Stimulated activated CD4-positive, alpha-beta T cell treated with anti-CD3 and anti-CD28 coated beads, Interleukin-4, amount 100 ng/mL, for 1 hour (primary cell): ENCODE measurements around the gene MTHFR.

ENCODE experiments used
- DNase-seq: peaks from one replicate; pipeline ENCODE4 v3.0.0-alpha.2; 2020

The MTHFR gene

DNA sequence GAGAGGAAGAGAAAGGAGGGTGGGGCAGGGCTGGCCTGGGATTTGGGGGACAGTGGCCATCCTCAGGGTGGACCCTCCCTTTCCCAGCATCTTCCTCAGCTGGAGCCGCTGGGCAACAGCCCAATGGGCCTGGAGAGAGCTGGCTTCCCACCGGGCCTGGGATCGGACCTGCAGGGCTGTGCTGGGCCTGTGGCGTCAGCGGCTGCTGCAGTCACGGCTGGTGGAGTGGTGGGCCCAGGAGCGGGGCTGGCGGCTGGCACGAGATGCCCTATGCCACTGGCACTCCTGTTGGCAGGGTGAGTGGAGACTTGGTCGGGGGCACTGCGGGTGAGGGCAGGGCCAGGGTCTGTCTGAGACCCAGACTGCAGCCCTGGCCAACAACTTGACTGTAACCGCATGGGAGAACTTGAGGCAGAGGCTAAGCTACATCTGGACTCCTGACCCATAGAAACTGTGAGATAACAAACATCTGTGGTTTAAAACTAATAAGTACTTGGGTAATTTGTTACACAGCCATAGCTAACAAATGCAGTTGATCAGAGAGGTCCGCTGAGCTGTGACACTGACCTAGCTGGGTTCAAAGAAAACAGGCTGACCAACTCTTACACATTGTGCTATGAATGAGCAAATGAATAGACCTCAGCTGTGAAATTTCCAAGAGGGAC lies 25.9 kb downstream of the MTHFR start:
- no peak for DNase-seq

GRCh38 chr1:11778844-11779623 lies 26.7 kb downstream of the MTHFR start:
- no peak for DNase-seq

DNA sequence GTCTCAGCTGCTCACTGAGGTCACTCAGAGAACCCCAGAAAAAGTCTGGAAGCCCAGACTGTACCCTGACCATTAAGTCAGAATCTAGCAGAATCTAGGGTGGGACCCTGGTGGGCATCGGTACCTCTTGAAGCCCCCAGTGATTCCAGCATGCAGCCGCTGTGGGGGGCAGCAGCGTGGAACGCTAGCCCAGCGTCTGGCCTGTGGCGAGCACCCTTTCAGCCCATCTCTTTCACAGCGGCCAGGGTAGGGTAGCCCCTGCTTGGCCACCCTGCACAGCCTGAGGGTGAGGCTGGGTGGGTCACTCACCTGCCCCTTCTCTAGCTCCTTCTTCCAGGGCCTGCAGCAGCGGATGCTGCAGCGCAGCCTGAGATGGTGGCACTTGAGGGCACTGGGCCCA lies 27.4 kb downstream of the MTHFR start:
- DNase-seq, result no peak

DNA sequence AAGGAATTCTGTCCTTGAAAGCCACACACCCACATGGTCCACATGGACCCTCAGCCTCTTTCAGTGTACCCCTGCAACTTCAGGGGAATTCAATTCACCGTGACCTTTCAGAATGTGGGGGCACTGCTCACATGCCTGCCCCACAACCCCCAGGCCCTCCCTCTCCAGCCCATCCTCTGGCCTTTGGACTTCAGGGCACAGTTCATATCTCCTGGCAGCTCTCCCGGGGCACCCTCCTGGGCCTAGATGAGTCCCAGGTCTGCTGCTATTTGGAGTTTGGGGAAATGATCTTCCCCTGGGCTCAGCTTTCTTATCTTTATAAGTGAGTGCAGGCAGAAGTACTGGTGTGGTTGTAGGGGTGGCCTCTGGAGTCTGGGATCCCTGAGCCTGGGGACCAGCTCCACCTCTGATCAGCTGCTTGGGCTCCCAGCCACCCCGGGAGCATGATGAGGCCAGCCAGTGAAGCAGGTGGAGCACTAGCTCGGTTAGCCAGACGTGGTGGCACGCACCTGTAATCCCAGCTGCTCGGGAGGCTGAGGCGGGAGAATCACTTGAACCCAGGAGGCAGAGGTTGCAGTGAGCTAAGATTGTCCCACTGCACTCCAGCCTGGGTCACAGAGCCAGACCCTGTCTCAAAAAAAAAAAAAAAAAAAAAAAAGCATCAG lies 28.0 kb downstream of the MTHFR start:
- no peak for DNase-seq

DNA sequence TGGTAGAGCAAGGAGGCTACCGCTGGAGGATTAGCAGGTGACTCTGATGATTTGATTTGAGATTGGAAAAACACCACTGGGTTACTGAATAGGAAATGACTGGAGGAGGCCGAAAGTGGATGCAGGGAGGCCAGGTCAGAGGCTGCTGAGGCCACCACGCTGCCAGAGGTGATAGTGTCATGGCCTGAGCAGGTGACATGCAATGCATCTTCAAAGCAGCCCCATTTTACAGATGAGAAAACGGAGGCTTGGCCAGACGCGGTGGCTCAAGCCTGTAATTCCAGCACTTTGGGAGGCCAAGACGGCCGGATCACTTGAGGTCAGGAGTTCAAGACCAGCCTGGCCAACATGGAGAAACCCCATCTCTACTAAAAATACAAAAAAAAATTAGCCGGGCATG lies 31.0 kb downstream of the MTHFR start:
- no peak for DNase-seq

DNA sequence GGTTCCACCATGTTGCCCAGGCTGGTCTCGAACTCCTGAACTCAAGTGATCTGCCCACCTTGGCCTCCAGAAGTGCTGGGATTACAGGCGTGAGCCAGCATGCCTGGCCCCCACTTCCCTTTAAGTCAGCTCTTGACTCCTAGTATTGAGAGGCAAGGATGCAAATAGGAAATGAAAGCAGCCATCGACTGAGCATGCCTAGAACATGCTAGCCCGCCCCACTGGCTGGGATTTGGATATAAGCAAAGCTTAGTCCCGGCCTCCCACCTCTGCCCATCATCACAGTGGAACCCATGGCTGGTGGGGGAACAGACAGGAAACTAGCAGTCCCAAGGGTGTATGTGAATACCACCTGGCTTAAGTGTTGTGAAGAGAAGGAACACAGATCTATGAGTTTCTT lies 33.3 kb downstream of the MTHFR start:
- no peak for DNase-seq

- DNase-seq, result no peak
Observed at GRCh38 chr1:11771481-11772043, 34.2 kb downstream of the MTHFR start.

- no peak for DNase-seq
Observed at GRCh38 chr1:11770011-11770410, 35.8 kb downstream of the MTHFR start.

GRCh38 chr1:11769274-11769673 lies 36.5 kb downstream of the MTHFR start:
- DNase-seq, result no peak

GRCh38 chr1:11768821-11769220 lies 36.9 kb downstream of the MTHFR start:
- DNase-seq, result no peak

- DNase-seq, result no peak
Observed at GRCh38 chr1:11767922-11768704, 37.7 kb downstream of the MTHFR start.

DNA sequence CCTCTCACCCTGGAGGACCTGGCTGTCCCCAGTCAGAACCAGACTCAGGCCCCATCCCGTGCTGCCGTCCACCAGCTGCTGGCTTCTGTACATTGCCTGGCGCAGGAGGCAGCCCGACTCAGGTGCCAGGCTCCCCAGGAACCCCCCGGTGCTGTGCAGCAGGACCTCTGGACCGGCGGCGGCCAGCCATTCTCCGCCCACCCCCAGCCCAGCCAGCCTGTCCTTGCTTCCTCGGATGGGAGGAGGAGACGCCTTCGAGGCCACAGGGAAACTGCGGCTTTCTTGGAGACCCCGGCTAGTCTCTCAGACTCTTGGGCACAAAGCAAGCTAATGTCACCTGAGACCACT lies 39.4 kb downstream of the MTHFR start:
- no peak for DNase-seq

- DNase-seq, result no peak
Observed at GRCh38 chr1:11765661-11766428, 39.9 kb downstream of the MTHFR start.

DNA sequence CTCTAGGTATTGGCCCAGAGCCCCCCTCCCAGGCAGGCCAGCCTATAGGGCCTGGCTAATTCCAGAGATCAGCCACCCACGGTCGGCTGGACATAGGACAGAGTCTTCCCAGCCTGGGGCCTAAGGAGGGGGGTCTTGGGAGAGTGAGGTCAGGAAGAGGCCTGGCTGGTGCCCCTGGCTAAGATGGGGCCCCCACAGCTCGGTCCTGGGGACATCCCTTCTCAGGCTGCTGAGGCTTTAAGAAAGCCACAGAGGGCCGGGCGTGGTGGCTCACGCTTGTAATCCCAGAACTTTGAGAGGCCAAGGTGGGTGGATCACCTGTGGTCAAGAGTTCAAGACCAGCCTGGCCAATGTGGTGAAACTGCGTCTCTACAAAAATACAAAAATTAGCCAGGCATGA lies 41.2 kb downstream of the MTHFR start:
- DNase-seq, result no peak

GRCh38 chr1:11764115-11764514 lies 41.6 kb downstream of the MTHFR start:
- DNase-seq, result no peak

GRCh38 chr1:11761988-11762406 lies 43.8 kb downstream of the MTHFR start, which contains the start of gene C1orf167:
Gene C1orf167 (plus strand): TSS chr1:11762193. CDS start chr1:11764401, 2,208 bp downstream.
- DNase-seq, result peak; percentile 46

- DNase-seq, result no peak
Observed at GRCh38 chr1:11761285-11761684, 44.5 kb downstream of the MTHFR start.

GRCh38 chr1:11759791-11760190 lies 46.0 kb downstream of the MTHFR start:
- DNase-seq, result no peak

- DNase-seq, result no peak
Observed at GRCh38 chr1:11757047-11757446, 48.7 kb downstream of the MTHFR start.

GRCh38 chr1:11753555-11754208 lies 52.1 kb downstream of the MTHFR start:
- DNase-seq, result no peak

DNA sequence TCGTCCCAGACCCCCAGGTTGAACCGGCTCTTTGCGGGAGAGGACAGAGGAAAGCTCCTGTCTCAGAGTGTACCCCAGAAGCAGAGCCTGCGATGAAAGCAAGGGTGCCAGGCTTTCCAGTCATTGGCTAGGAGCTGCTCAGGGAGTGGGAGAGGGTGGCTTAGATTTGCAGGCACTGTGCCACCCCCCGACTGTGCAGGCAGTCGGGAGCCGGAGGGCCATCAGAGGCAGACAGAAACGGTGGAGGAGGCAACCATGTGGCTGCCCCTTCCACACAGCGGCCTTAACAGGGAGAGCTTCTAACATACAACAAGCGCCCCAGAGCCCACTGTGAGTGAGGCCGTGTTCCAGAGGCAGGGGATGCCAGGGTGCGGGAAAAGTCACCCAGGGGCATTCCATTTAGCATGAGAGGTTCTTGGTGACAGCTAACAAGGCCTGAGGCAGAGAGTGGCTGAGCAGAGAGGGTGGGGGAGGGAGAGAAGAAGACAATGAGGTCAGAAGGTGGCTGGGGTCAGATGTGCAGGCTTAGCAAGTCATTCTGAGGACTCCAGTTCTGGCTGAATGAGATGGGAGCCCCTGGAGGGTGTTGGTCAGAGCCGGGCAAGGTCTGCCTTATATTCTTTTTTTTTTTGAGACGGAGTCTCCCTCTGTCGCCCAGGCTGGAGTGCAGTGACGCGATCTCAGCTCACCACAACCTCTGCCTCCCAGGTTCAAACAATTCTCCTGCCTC lies 53.2 kb downstream of the MTHFR start:
- no peak for DNase-seq
